Breast epithelium (tissue), 4 donors: ENCODE results near the gene RAPGEF1. TPM values are rescaled to one million over a fixed set of nuclear protein-coding genes. Genes with fewer than 3 reads are reported as not detected.

Experiments used
- DNase-seq, 2 donors: peaks; one replicate each; pipeline ENCODE4 v3.0.0-alpha.2; 2019; ENCODE audit warnings: low spot score in 2 of 2
- H3K27ac ChIP-seq, 2 donors: fragments of 200-600 bp; sonication (generic) in 1 of 2; one replicate each; pipeline ENCODE4 v1.5.1; 2016 to 2019; ENCODE audit warnings: mild to moderate bottlenecking in 1 of 2
- H3K27me3 ChIP-seq, 2 donors: fragments of 200-600 bp; sonication (generic) in 1 of 2; one replicate each; pipeline versions ENCODE4 v1.5.1 to v1.6.0; 2017 to 2019; ENCODE audit warnings: control low read depth in 1 of 2, mild to moderate bottlenecking in 1 of 2
- H3K36me3 ChIP-seq: fragments of 200-600 bp; one replicate; pipeline ENCODE4 v1.5.1; 2019
- H3K4me1 ChIP-seq, 2 donors: fragments of 200-600 bp; sonication (generic); one replicate each; pipeline ENCODE4 v1.5.1; 2016 to 2019; ENCODE audit warnings: control low read depth in 1 of 2
- H3K4me3 ChIP-seq, 3 donors: fragments of 200-600 bp; sonication (generic); 1 replicate in 2 of 3; 2 replicates in 1 of 3; pipeline ENCODE4 v1.5.1; 2016 to 2019; ENCODE audit warnings: mild to moderate bottlenecking in 3 of 3, moderate library complexity in 2 of 3
- H3K9me3 ChIP-seq, 2 donors: fragments of 200-600 bp; sonication (generic) in 1 of 2; one replicate each; pipeline ENCODE4 v1.5.1; 2016 to 2019; ENCODE audit warnings: control low read depth in 1 of 2
- POLR2A ChIP-seq: fragments of 450-650 bp; IDR thresholded peaks from one replicate; pipeline ENCODE4 v1.6.1; 2016; ENCODE audit warnings: antibody characterized with exemption, mild to moderate bottlenecking, moderate library complexity
- POLR2AphosphoS5 ChIP-seq, 3 donors: sonication (generic); formaldehyde crosslinking; IDR thresholded peaks; one replicate each; pipeline ENCODE4 v1.6.1; 2017; ENCODE audit warnings: antibody characterized with exemption in 3 of 3
- intact Hi-C: fragments of 100-400 bp; cut with DNase I; formaldehyde crosslinking; loops from one replicate; pipeline ENCODE4 v1.15.1; 2023; ENCODE audit warnings: low total_unique reads
- total RNA-seq, 3 donors: library from RNA; depleted of rRNA; stranded (reverse); fragments of >200 nt; gene quantifications; one replicate each; pipeline ENCODE4 v1.1.0, GENCODE V29; 2016
- TF ChIP-seq, protein P1 (sequence below), 3 donors: fragments of 450-650 bp; IDR thresholded peaks; one replicate each; pipeline ENCODE4 v1.5.1; 2016 to 2017; ENCODE audit warnings: antibody characterized with exemption in 3 of 3, mild to moderate bottlenecking in 3 of 3, moderate library complexity in 3 of 3

The RAPGEF1 gene
- total RNA-seq, 3 donors from 2014 or later, result 35.3 to 38.0 (median 37.3) TPM

DNA sequence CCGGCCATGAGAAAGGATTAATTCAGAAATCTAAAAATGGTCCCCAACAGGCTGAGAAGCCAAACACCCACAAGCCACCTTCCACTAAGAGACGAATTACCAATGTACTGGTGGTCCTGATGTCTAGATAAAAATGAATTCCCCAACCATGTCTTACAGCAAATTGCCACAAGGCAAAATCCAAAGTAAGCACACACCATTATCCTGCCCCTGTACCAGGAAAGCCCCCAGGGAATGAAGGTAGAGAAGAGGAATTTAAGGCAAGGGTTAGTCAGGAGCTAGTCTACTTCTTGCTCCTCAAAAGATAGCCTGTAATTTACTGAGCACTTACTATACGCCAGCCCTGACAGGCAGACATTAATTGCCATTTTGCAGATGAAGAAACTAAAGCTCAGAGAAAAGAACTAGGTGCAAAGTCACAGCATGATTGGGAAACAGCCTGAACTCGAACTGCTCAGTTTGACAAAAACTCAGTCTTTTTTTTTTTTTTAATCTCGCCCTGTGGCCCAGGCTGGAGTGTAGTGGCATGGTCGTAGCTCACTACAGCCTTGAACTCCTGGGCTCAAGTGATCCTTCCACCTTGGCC is 64.3 kb downstream of the RAPGEF1 start:
- H3K27ac ChIP-seq, result peak overlapping the region; percentile 86 to 90
- H3K4me3 ChIP-seq, result no peak overlapping the region
- H3K36me3 ChIP-seq, result no peaks in the 10 kb centered on the region
- H3K4me1 ChIP-seq, result peaks cover 16 to 35% of the 10 kb centered on the region in 2 donors
- DNase-seq, result no peak
- TF ChIP-seq POLR2A (no peak), POLR2AphosphoS5 (IDR thresholded peaks at IDR 0.05) (no peak)
- TF ChIP-seq, protein P1, sequence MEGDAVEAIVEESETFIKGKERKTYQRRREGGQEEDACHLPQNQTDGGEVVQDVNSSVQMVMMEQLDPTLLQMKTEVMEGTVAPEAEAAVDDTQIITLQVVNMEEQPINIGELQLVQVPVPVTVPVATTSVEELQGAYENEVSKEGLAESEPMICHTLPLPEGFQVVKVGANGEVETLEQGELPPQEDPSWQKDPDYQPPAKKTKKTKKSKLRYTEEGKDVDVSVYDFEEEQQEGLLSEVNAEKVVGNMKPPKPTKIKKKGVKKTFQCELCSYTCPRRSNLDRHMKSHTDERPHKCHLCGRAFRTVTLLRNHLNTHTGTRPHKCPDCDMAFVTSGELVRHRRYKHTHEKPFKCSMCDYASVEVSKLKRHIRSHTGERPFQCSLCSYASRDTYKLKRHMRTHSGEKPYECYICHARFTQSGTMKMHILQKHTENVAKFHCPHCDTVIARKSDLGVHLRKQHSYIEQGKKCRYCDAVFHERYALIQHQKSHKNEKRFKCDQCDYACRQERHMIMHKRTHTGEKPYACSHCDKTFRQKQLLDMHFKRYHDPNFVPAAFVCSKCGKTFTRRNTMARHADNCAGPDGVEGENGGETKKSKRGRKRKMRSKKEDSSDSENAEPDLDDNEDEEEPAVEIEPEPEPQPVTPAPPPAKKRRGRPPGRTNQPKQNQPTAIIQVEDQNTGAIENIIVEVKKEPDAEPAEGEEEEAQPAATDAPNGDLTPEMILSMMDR (IDR thresholded peaks at IDR 0.05), result no peak
- no peaks in the 10 kb centered on the region for H3K27me3 ChIP-seq
- H3K9me3 ChIP-seq, result no peaks in the 10 kb centered on the region
- intact Hi-C loops, result no loop called here

DNA sequence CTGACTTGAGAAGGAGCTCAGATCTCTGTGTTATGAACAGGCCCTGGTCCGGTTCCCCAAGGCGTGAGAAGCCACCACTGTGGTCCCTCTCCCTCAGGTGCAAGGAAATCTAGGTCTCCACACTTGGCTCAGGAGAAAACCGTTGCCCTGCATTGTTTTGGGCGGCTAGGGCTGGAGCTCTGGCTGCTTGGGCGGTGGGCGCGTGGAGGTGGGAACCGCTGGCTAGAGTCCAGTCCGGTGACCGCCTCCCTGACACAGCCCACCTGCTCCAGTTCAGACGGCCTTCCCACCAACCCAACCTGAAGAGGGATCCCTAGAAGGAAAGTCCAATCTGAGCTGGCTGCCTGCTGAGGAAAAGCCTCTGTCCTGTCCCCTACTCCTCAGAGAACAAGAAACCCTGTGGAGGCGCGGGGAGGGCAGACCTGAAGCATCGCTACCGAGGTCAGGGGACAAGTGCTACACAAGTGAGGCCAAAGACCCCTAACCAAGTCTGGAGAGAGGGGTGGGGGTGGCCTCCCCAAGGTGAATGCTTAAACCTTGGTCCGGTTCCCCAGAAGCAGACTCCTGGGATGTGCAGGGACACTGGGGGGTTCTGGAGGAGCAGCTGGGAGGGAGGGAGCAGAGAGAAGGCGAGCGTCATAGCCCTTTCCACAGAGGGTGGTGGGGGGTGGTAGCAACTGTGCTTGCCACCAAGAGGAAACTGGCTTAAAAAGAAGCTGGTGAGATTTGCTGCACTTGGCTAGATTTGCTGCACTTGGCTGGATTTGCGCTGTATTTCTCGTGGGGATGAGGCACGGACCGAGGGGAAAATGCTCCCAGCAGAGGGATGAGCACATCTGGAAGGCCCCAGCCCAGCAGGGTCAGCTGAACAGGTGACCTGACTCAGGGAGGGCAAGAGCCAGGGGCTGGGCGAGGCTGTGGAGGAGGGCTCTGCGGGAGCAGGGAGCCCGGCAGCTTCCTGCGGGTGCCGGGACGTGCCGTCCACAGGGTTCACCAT is 65.2 kb downstream of the RAPGEF1 start:
- intact Hi-C loops, result no loop called here
- Histone ChIP-seq H3K36me3 (no peaks in the 10 kb centered on the region), H3K4me1 (peaks cover 16 to 35% of the 10 kb centered on the region in 2 donors), H3K4me3 (no peak overlapping the region), H3K27me3 (no peaks in the 10 kb centered on the region), H3K27ac (peak overlapping the region; percentile 86 to 90), H3K9me3 (no peaks in the 10 kb centered on the region)
- no peak for TF ChIP-seq POLR2A
- TF ChIP-seq, protein P1 (IDR thresholded peaks at IDR 0.05), result no peak
- TF ChIP-seq POLR2AphosphoS5 (IDR thresholded peaks at IDR 0.05), result no peak
- DNase-seq, result no peak

DNA sequence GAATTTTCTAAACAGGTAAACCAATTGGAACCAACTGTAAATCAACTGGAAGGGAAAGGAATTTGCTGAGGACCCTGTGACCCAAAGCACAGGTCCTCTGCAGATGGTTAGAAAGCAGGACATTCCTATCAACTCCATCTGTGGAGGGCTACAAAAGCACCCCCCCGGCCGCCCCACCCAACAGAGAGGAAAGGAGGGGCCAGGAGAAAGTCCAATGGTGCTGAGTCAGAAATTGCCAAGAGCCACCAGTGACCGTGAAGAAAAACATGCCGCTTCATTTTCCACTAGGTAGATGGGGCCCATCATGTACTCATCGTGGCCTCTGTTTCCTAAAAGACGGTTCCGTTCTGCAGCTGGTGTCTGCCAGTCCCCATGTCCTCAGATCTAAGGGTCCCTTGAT is 66.3 kb downstream of the RAPGEF1 start:
- H3K9me3 ChIP-seq, result no peaks in the 10 kb centered on the region
- no peak for TF ChIP-seq POLR2AphosphoS5 (IDR thresholded peaks at IDR 0.05)
- TF ChIP-seq, protein P1 (IDR thresholded peaks at IDR 0.05), result no peak
- TF ChIP-seq POLR2A, result no peak
- no peaks in the 10 kb centered on the region for H3K27me3 ChIP-seq
- no peak overlapping the region for H3K27ac ChIP-seq
- peaks cover 20 to 28% of the 10 kb centered on the region in 2 donors for H3K4me1 ChIP-seq
- intact Hi-C loops, result no loop called here
- H3K4me3 ChIP-seq, result no peak overlapping the region
- no peak for DNase-seq
- H3K36me3 ChIP-seq, result no peaks in the 10 kb centered on the region

DNA sequence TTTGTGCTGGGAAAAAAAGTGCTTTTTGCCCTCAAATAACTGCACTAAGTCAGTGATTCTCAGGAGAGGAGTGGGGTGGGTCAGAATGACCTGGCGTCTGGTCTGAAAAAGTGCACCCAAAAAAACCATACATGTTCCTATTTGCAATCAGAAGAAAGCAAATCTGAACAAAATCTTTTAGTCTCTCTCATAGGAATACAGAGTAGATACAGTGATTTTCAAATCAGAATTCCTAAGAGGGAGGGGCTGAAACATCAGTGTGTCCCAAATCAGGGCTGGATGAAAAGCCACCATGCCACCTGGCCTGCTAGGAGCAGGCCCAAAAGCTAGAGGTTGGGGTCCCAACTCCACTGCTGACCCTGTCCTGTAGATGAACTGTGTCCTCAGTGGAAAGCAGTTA is 66.8 kb downstream of the RAPGEF1 start:
- Histone ChIP-seq H3K36me3 (no peaks in the 10 kb centered on the region), H3K4me1 (peaks cover 19 to 23% of the 10 kb centered on the region in 2 donors), H3K27ac (peak overlapping the region in 1 of 2 donors; percentile 2), H3K4me3 (no peak overlapping the region), H3K9me3 (no peaks in the 10 kb centered on the region), H3K27me3 (no peaks in the 10 kb centered on the region)
- DNase-seq, result no peak
- no peak for TF ChIP-seq POLR2A
- TF ChIP-seq, protein P1 (IDR thresholded peaks at IDR 0.05), result no peak
- intact Hi-C loops, result no loop called here

DNA sequence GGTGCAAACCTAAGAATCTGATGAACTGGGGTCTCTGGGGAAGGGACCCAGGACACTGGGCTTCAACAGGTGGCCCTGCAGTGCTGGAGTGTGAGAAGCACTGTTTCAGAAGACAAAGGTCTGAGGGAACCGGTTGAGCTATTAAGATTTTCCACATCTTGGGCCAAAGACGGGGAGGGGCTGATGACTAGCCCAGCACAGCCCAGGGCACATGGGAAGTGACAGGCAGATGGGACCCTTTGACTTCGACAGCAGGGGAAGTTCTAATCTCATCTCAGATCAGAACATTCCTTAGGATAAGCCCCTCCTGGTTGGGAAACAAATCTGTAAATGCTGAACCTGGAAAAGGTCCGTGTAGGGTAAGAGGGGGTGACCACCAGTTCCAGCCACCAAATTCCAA is 67.4 kb downstream of the RAPGEF1 start:
- Histone ChIP-seq H3K4me1 (peaks cover 17% of the 10 kb centered on the region in 2 donors), H3K36me3 (no peaks in the 10 kb centered on the region), H3K27me3 (no peaks in the 10 kb centered on the region), H3K27ac (peak overlapping the region in 1 of 2 donors; percentile 41), H3K4me3 (no peak overlapping the region), H3K9me3 (no peaks in the 10 kb centered on the region)
- TF ChIP-seq POLR2A (no peak), POLR2AphosphoS5 (IDR thresholded peaks at IDR 0.05) (no peak)
- TF ChIP-seq, protein P1 (IDR thresholded peaks at IDR 0.05), result no peak
- DNase-seq, result no peak
- intact Hi-C loops, result no loop called here
